Astrocyte of the spinal cord (primary cell): Measurements from ENCODE around the gene VAPA.

ENCODE experiments used
- DNase-seq: peaks from one replicate; pipeline ENCODE4 v3.0.0; 2011; ENCODE audit warnings: low read depth, low spot score
- H3K4me3 ChIP-seq: 2 replicates; pipeline ENCODE4 v1.5.1; 2011; ENCODE audit warnings: low read depth, mild to moderate bottlenecking, low read length, moderate library complexity
- CTCF ChIP-seq: IDR thresholded peaks from 2 replicates; pipeline ENCODE4 v1.5.1; 2012; ENCODE audit warnings: low read depth, mild to moderate bottlenecking, low read length, inconsistent platforms
- in situ Hi-C: cut with HindIII; loops from 2 replicates; pipeline ENCODE4 v1.10.0; 2017; ENCODE audit warnings: low sequenced_read_pairs

The VAPA gene

DNA sequence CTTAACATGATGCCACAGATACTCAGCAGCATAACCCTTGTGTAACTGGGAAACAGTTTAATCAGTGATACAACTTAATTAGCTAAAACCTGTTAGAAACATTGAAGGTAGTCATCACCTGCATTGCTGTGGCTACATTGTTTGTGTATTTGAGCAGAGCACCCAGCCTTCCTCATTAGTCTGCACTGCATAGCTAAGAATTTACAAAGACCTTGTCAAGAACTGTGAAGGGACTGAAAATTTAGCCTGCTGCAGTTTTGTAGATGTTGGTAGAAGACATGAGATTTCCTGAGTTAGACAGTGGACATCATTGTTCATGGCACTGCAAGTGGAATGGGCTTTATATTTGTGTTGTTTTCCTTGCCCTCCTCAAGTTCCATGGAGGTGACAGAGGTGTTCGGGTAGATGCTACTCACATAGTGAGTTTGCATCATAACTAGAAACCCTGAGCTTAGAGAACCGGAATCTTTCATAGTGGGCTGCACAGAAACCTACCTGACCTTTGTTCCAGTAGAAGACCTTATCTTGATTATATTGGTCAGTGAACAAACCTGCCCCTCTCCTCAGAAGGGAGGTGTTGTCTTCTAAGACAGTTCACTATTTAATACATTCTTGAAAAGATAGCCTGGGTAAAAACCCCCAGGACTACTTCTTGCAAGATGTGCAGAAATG, 12.5 kb downstream of the VAPA start:
- in situ Hi-C loops, result no loop called here
- no peak overlapping the region for H3K4me3 ChIP-seq
- no peak for DNase-seq
- TF ChIP-seq CTCF, result no peak

DNA sequence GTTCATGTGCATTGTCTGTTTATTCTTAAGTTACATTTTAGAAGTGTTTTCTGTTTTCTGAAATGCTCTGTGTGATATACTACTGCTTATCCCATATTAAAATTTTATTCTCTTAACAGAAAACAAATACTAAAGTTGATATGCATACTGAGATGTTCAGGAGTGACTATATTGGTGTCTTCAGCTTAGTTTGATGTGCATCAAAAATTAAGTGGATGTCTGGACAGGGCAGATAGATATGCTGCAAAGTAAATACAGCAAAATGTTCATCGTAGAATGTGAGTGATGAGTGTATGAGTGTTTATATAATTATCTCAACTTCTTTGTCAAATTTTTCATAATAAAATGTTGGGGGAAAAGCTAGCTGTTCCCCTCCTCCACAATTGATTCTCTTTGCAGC, 13.2 kb downstream of the VAPA start:
- DNase-seq, result no peak
- no peak overlapping the region for H3K4me3 ChIP-seq
- TF ChIP-seq CTCF, result no peak
- in situ Hi-C loops, result no loop called here

GRCh38 chr18:9927392-9928063, 13.7 kb downstream of the VAPA start:
- DNase-seq, result no peak
- H3K4me3 ChIP-seq, result no peak overlapping the region
- TF ChIP-seq CTCF, result no peak
- in situ Hi-C loops, result no loop called here

DNA sequence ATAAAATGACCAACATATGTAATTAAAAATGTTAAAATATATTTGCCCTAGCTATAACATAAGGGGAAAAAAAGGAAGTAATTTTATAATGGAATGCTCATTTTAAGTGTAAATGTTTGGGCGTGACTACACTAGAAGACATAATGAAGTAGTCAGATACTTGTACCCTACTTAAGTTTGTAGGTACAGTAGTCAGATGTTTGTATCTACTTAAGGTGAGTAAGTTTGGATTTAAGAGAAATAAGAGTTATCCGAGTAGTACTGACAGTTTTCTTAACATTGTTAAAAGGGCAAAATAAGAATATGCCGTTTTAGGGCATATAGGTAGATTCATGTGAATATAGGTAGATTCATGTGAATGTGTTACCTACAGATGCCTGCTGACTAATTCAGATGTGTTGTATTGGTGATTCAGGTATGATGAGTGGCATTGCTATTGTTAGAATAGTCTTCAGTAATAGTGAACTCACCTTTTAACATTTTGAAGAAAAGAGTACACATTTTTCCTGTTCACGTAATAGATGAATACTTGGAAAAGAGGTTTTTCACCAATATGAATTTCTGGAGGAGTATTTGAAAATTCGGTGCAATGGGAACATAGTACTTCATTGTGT, 14.9 kb downstream of the VAPA start:
- TF ChIP-seq CTCF, result no peak
- in situ Hi-C loops, result no loop called here
- no peak for DNase-seq
- no peak overlapping the region for H3K4me3 ChIP-seq

GRCh38 chr18:9930299-9930884, 16.6 kb downstream of the VAPA start:
- in situ Hi-C loops, result no loop called here
- no peak for TF ChIP-seq CTCF
- DNase-seq, result no peak
- H3K4me3 ChIP-seq, result no peak overlapping the region

DNA sequence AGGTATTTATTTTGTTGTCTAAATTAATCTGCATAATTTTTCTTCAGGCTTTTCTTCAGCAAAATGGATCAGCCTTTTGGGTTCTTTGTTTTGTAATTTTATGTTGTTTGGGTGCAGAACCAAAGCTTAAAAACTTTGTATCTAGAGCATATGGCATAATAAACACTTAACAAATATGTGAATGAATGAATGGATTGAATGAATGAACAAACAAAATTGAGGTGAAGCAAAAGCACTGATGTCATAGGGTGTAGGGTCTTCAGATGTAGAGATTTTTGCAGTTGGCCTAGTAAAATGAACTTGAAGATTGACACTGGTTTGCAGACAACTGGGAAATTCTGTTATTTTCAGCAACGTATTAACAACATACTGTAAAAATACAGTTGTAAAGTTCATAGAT, 17.3 kb downstream of the VAPA start:
- TF ChIP-seq CTCF, result no peak
- no peak overlapping the region for H3K4me3 ChIP-seq
- in situ Hi-C loops, result no loop called here
- no peak for DNase-seq
